ENCODE results near the gene RTP3. TPM values are rescaled to one million over a fixed set of nuclear protein-coding genes. Genes with fewer than 3 reads are reported as not detected.

Gene RTP3
- total RNA-seq, 1 donor from 2014 or later: not detected

DNA sequence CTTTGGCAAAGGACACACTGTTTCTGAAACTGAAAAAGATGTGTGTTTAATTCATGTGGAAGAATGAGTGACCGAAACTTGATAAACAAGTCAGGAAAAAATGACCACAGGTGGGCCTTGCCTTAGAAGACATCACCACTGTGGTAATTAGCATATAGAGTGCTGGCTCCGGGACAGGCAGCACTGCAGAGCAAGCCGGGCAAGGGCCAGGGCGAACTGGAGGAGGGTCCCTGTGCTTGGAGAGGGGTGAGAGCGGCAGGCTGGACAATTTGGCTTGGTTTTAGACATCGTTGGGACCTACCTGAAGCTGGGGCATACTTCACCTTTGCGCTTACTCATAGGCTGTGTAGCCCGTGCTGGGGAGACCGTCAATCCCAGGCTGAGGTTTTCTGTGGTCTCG lies 8.2 kb downstream of the RTP3 start:
- TF ChIP-seq, protein P1, sequence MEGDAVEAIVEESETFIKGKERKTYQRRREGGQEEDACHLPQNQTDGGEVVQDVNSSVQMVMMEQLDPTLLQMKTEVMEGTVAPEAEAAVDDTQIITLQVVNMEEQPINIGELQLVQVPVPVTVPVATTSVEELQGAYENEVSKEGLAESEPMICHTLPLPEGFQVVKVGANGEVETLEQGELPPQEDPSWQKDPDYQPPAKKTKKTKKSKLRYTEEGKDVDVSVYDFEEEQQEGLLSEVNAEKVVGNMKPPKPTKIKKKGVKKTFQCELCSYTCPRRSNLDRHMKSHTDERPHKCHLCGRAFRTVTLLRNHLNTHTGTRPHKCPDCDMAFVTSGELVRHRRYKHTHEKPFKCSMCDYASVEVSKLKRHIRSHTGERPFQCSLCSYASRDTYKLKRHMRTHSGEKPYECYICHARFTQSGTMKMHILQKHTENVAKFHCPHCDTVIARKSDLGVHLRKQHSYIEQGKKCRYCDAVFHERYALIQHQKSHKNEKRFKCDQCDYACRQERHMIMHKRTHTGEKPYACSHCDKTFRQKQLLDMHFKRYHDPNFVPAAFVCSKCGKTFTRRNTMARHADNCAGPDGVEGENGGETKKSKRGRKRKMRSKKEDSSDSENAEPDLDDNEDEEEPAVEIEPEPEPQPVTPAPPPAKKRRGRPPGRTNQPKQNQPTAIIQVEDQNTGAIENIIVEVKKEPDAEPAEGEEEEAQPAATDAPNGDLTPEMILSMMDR (conservative IDR thresholded peaks at IDR 0.05; ENCODE audit: low read depth, low read length): no peak
- no peak overlapping the region for H3K4me3 ChIP-seq (ENCODE audit: low read depth, low read length)
- no peak for DNase-seq (ENCODE audit: low read depth)

DNA sequence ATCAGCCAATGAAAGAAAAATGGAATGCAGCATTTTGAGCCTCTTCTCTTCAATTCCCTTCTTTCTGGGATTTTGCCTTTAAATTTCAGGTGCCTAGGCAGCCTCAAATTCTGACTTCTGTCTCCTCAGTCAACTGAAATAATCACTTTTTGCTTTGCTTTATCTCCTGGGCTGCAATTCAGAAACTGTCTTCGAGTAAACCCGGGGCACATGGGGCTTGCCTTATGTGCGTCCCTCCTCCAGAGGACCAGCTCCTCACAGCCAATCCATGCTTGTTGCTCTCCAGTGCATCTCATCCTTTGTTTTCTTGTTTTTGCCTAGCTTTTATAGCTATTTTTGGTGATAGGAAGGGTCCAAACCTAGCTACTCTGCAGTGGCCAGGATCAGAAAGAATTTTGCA lies 8.8 kb downstream of the RTP3 start:
- TF ChIP-seq, protein P1 (conservative IDR thresholded peaks at IDR 0.05; ENCODE audit: low read depth, low read length): no peak
- H3K4me3 ChIP-seq (ENCODE audit: low read depth, low read length): no peak overlapping the region
- DNase-seq (ENCODE audit: low read depth): no peak

DNA sequence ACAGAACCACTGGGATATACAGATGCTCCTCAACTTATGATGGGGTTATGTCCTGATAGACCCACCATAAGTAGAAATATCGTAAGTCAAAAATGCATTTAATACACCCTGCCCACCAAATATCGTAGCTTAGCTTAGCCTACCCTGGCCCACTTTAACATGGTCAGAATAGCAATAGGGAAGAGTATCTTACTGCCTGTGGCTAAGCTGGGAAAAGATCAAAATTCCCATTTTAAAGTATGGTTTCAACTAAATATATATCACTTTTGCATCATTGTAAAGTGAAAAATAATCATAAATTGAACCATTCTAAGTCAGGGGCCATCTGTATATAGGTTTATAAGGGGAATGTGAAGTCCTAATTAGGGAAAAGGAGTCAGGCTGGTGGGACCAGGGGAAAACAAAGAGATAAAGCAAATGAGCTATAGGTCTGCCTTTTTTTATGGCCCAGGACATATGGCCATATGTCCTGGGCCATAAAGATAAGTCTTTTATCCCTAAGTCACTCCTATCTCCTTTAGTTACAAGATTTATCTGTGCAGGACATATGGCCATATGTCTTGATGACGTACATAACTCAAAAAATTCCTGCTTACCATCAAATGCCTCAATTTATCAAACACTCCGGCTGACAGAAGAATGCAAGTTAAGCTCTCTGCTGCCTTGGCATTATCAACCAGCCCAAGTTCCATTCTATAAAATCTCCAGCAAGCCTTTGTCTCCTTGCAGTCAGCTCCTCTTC lies 11.2 kb downstream of the RTP3 start:
- no peak overlapping the region for H3K4me3 ChIP-seq (ENCODE audit: low read depth, low read length)
- TF ChIP-seq, protein P1 (conservative IDR thresholded peaks at IDR 0.05; ENCODE audit: low read depth, low read length): no peak
- no peak for DNase-seq (ENCODE audit: low read depth)

DNA sequence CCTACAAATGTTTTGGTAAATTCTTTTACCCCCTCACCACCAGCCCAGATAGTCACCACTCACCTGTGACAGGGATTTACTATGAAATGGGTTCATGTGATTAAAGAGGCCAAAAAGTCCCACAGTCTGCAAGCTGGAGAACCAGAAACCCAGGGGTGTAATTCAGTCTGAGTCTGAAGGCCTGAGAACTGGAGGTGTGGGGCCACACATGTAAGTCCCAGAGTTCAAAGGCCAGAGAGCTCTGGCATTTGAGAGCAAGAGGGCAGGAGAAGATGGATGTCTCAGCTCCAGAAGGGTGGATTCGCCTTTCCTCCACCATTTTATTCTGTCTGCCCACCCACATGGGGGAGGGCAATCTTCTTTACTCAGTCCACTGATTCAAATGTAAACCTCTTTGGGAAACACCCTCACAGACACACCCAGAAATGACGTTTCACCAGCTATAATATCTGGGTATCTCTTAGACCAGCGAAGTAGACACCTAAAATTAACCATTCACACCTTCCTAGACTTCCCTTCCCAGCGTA lies 11.9 kb downstream of the RTP3 start:
- no peak overlapping the region for H3K4me3 ChIP-seq (ENCODE audit: low read depth, low read length)
- TF ChIP-seq, protein P1 (conservative IDR thresholded peaks at IDR 0.05; ENCODE audit: low read depth, low read length): no peak
- no peak for DNase-seq (ENCODE audit: low read depth)

DNA sequence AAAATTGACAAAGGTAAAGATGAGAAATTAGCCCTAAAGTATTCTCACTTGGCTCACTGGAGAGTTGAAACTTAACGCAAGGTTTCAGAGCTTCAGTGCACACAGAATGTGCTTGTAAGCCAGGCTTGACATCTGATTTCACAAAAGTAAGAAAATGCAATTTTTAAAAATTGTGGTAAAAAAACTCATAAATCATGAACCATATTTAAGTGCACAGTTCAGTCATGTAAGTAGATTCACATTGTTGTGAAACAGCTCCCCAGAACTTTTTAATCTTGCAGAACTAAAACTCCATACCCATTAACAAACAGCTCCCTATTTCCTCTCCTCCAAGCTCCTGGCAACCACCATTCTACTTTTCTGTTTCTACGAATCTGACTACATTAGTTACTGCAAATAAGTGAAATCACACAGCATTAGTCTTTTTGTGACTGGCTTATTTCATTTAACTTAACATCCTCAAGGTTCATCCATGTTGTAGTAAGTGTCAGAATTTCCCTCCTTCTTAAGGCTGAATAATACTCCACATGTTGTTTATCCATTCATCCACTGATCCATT lies 14.5 kb downstream of the RTP3 start:
- H3K4me3 ChIP-seq (ENCODE audit: low read depth, low read length): no peak overlapping the region
- TF ChIP-seq, protein P1 (conservative IDR thresholded peaks at IDR 0.05; ENCODE audit: low read depth, low read length): no peak
- DNase-seq (ENCODE audit: low read depth): no peak

DNA sequence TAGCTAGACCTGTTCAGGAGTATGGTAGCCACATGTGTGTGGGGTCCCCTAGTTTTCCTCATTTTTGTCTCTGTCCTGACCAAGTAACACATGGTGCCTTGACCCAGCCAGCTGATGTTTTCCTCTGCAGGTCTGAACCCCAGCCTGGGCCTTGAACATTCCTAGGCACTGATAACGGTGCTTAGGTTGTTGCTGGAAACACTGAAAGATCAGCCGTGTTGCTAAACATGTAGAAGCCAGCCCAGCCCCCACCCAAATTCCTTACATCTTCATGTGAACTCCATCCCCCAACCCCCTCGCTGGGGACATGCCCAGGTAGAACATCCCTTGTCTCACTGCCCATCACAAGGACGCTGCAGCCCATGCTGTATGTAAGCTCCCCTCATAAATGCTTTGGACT lies 18.7 kb downstream of the RTP3 start:
- TF ChIP-seq, protein P1 (conservative IDR thresholded peaks at IDR 0.05; ENCODE audit: low read depth, low read length): no peak
- no peak overlapping the region for H3K4me3 ChIP-seq (ENCODE audit: low read depth, low read length)
- DNase-seq (ENCODE audit: low read depth): no peak

Measured in epithelial cell of proximal tubule (primary cell).